ENCODE data around the gene POLL. TPM values are rescaled to one million over a fixed set of nuclear protein-coding genes. Genes with fewer than 3 reads are reported as not detected.
A peak's percentile ranks its signal among the peaks of the same experiment; 100 is the strongest.

Gene POLL
- total RNA-seq, 4 donors from 2014 or later: 23.9 to 89.8 (median 29.8) TPM

DNA sequence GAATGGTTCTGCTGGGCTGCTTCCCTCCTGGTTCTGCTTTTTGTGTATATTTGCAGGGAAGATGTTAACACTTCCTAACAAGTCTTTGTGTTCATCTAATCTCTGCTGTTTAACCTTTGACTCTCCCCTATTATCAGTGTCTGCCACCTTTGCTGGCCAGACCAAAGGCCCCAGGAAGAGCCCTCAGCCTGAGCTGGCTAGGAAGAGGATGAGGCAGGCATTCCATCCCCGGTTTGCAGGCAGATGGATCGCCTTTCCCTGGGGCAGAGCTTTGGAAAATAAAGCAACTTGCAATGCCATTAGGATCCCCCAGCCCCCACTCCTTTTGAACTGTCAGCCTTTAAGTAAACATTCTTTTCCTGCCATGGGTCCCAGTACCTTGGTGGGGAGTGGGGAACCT, 19.1 kb upstream of the POLL start:
- H3K4me3 ChIP-seq: no peak overlapping the region
- no peaks in the 10 kb centered on the region for H3K9me3 ChIP-seq
- no peaks in the 10 kb centered on the region for H3K27me3 ChIP-seq
- H3K27ac ChIP-seq: no peak overlapping the region
- intact Hi-C loops (cut with DNase I; ENCODE audit: low total_unique reads) (no loop called here), in situ Hi-C loops (cut with MboI; ENCODE audit: low pct_ligation_motif_present in 1 of 4, low pct_unique_long_range_greater_than_20kb in 1 of 4, low sequenced_read_pairs in 3 of 4) (loop anchor here in 3 of 4 donors (10.0 kb wide), 1 partner anchor 178 kb away; the partner anchor contains the start of gene NPM3 (in 3 of the 3))
- 71% methylated on average over 2 of the region's 2 CpGs; no CpG with 5 or more reads in 1 of the 2 donors for WGBS, 2 donors (ENCODE audit: low coverage in 1 of 2)
- DNase-seq: no peak
- no peak for TF ChIP-seq POLR2A (IDR thresholded peaks at IDR 0.05)
- TF ChIP-seq POLR2AphosphoS5 (IDR thresholded peaks at IDR 0.05): no peak
- TF ChIP-seq, protein P1, sequence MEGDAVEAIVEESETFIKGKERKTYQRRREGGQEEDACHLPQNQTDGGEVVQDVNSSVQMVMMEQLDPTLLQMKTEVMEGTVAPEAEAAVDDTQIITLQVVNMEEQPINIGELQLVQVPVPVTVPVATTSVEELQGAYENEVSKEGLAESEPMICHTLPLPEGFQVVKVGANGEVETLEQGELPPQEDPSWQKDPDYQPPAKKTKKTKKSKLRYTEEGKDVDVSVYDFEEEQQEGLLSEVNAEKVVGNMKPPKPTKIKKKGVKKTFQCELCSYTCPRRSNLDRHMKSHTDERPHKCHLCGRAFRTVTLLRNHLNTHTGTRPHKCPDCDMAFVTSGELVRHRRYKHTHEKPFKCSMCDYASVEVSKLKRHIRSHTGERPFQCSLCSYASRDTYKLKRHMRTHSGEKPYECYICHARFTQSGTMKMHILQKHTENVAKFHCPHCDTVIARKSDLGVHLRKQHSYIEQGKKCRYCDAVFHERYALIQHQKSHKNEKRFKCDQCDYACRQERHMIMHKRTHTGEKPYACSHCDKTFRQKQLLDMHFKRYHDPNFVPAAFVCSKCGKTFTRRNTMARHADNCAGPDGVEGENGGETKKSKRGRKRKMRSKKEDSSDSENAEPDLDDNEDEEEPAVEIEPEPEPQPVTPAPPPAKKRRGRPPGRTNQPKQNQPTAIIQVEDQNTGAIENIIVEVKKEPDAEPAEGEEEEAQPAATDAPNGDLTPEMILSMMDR (IDR thresholded peaks at IDR 0.05): no peak
- no peak for TF ChIP-seq EP300 (IDR thresholded peaks at IDR 0.05; ENCODE audit: low read depth)
- H3K4me1 ChIP-seq: no peaks in the 10 kb centered on the region
- peaks cover 0 to 15% (median 7%) of the 10 kb centered on the region in 4 donors for H3K36me3 ChIP-seq

GRCh38 chr10:101602761-101603398, 14.8 kb upstream of the POLL start:
- Histone ChIP-seq H3K4me1 (no peaks in the 10 kb centered on the region), H3K4me3 (no peak overlapping the region), H3K9me3 (no peaks in the 10 kb centered on the region), H3K27me3 (no peaks in the 10 kb centered on the region), H3K36me3 (no peaks in the 10 kb centered on the region), H3K27ac (no peak overlapping the region)
- in situ Hi-C loops (cut with MboI; ENCODE audit: low pct_ligation_motif_present in 1 of 4, low pct_unique_long_range_greater_than_20kb in 1 of 4, low sequenced_read_pairs in 3 of 4) (loop anchor here in 3 of 4 donors (10.0 kb wide), 1 partner anchor 182 kb away; the partner anchor contains the start of gene NPM3 (in 3 of the 3)), intact Hi-C loops (cut with DNase I; ENCODE audit: low total_unique reads) (no loop called here)
- WGBS, 2 donors (ENCODE audit: low coverage in 1 of 2): 53 to 57% methylated on average over 3 to 6 of the region's 6 CpGs
- no peak for TF ChIP-seq POLR2AphosphoS5 (IDR thresholded peaks at IDR 0.05)
- TF ChIP-seq, protein P1 (IDR thresholded peaks at IDR 0.05): peak; percentile 70 to 79 (median 73)
- peak; percentile 62 for DNase-seq

DNA sequence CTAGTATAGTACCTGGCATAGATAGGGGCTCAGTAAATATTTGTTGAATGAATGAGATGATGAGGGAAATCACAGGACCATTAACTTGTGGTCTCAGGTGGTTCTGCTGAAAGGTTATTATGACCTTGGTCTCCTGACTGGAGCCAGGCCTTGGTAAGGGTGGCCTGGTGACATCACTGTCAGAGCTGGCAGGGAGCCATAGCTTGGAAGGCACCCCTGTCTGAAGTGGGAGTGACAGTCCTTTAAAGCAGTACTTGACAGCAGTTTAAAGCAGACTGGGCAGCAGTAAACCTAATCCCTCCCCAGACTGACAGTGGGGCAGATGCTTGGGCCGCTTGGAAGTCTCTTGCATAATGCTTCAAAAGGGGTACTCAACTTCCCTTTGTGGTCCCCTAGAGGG, 13.5 kb upstream of the POLL start:
- H3K36me3 ChIP-seq: no peaks in the 10 kb centered on the region
- no peak for TF ChIP-seq POLR2A (IDR thresholded peaks at IDR 0.05)
- TF ChIP-seq EP300 (IDR thresholded peaks at IDR 0.05; ENCODE audit: low read depth): no peak
- TF ChIP-seq POLR2AphosphoS5 (IDR thresholded peaks at IDR 0.05): no peak
- no peak overlapping the region for H3K27ac ChIP-seq
- no peaks in the 10 kb centered on the region for H3K9me3 ChIP-seq
- H3K27me3 ChIP-seq: no peaks in the 10 kb centered on the region
- intact Hi-C loops (cut with DNase I; ENCODE audit: low total_unique reads) (no loop called here), in situ Hi-C loops (cut with MboI; ENCODE audit: low pct_ligation_motif_present in 1 of 4, low pct_unique_long_range_greater_than_20kb in 1 of 4, low sequenced_read_pairs in 3 of 4) (loop anchor here in 3 of 4 donors (10.0 kb wide), 1 partner anchor 183 kb away; the partner anchor contains the start of gene NPM3 (in 3 of the 3))
- no peaks in the 10 kb centered on the region for H3K4me1 ChIP-seq
- no peak overlapping the region for H3K4me3 ChIP-seq
- DNase-seq: no peak
- WGBS, 2 donors (ENCODE audit: low coverage in 1 of 2): 92% methylated on average over 1 of the region's 1 CpG; no CpG with 5 or more reads in 1 of the 2 donors

GRCh38 chr10:101597091-101597900, 9.2 kb upstream of the POLL start:
- in situ Hi-C loops (cut with MboI; ENCODE audit: low pct_ligation_motif_present in 1 of 4, low pct_unique_long_range_greater_than_20kb in 1 of 4, low sequenced_read_pairs in 3 of 4): no loop called here

More at GRCh38 chr10:101597091-101597900, 9.2 kb upstream of the POLL start:
- no peak for DNase-seq
- H3K36me3 ChIP-seq: no peaks in the 10 kb centered on the region
- intact Hi-C loops (cut with DNase I; ENCODE audit: low total_unique reads): no loop called here
- H3K4me3 ChIP-seq: no peak overlapping the region
- H3K27ac ChIP-seq: no peak overlapping the region
- no peaks in the 10 kb centered on the region for H3K9me3 ChIP-seq
- H3K27me3 ChIP-seq: no peaks in the 10 kb centered on the region
- H3K4me1 ChIP-seq: no peaks in the 10 kb centered on the region
- WGBS, 2 donors (ENCODE audit: low coverage in 1 of 2): 82 to 83% methylated on average over 6 to 14 of the region's 14 CpGs
- TF ChIP-seq POLR2AphosphoS5 (IDR thresholded peaks at IDR 0.05) (no peak), POLR2A (IDR thresholded peaks at IDR 0.05) (no peak), EP300 (IDR thresholded peaks at IDR 0.05; ENCODE audit: low read depth) (no peak)
- TF ChIP-seq, protein P1 (IDR thresholded peaks at IDR 0.05): no peak

All from transverse colon (tissue), 4 donors.